ENCODE results near the gene MCC.
"Not testable (repeated sequence)": the region's sequence is repeated elsewhere in the genome, so short reads cannot be mapped to it uniquely, and the experiment has no call there.

Gene MCC

DNA sequence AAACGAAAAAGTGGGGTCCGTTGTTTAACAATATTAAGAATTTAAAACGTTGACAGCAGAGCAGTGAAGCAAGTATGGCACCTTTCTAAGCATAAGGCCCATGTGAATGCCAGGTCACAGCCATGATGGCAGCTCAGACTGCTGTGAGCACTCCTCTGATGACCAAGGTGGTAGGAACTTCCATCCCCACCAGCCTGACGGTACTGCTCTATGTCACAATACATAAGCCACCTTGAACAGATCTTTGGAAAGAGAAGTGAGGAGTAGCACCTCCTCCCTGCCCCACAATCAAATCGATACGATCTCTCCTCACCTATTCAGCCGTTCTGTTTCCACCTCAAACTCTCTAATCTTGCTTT, 405.7 kb downstream of the MCC start:
- Histone ChIP-seq H3K9me3 (ENCODE audit: severe bottlenecking) (no peaks in the 10 kb centered on the region), H3K27me3 (ENCODE audit: insufficient read depth, low read depth, severe bottlenecking) (no peaks in the 10 kb centered on the region), H3K27ac (peak overlapping the region; percentile 41), H3K36me3 (peaks cover 91% of the 10 kb centered on the region), H3K4me3 (ENCODE audit: low read depth, low read length) (no peak overlapping the region)
- no peak for DNase-seq
- TF ChIP-seq, protein P1, sequence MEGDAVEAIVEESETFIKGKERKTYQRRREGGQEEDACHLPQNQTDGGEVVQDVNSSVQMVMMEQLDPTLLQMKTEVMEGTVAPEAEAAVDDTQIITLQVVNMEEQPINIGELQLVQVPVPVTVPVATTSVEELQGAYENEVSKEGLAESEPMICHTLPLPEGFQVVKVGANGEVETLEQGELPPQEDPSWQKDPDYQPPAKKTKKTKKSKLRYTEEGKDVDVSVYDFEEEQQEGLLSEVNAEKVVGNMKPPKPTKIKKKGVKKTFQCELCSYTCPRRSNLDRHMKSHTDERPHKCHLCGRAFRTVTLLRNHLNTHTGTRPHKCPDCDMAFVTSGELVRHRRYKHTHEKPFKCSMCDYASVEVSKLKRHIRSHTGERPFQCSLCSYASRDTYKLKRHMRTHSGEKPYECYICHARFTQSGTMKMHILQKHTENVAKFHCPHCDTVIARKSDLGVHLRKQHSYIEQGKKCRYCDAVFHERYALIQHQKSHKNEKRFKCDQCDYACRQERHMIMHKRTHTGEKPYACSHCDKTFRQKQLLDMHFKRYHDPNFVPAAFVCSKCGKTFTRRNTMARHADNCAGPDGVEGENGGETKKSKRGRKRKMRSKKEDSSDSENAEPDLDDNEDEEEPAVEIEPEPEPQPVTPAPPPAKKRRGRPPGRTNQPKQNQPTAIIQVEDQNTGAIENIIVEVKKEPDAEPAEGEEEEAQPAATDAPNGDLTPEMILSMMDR (IDR thresholded peaks at IDR 0.05; ENCODE audit: low read depth, low read length): no peak

DNA sequence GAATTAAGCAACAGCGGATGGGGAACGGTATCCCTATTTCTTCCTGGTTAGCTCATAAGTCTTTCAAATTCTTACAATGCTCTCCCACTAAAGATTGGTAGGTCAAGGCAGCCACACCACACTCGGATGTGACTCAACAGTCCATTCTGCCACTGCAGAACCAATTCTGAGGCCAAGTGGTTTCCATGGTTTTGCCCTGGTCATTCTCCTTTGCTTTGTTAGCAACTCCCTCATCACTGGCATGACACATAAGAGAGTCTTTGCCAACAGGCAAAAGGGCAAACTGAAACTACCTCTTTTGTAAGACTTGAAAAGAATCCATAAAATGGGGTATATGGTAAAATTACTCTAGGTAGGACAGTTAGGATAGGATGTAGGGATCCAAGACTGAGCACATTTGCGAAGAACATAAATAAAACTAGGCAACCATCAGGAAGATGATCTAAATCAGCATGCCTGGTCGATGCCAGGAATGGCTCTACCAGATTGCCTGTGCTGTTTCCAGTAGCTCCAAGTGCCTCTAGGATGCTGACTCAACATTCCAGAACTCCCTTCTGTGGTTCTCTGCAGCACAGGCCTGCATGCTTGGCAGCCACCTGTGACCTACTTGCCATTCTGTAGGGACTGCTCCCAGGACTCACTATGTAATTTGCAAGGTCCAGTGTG, 406.2 kb downstream of the MCC start:
- TF ChIP-seq, protein P1 (IDR thresholded peaks at IDR 0.05; ENCODE audit: low read depth, low read length): no peak
- no peak for DNase-seq
- peak overlapping the region; percentile 41 for H3K27ac ChIP-seq
- no peak overlapping the region for H3K4me3 ChIP-seq (ENCODE audit: low read depth, low read length)
- H3K36me3 ChIP-seq: peaks cover 91% of the 10 kb centered on the region
- H3K27me3 ChIP-seq (ENCODE audit: insufficient read depth, low read depth, severe bottlenecking): no peaks in the 10 kb centered on the region
- H3K9me3 ChIP-seq (ENCODE audit: severe bottlenecking): no peaks in the 10 kb centered on the region

DNA sequence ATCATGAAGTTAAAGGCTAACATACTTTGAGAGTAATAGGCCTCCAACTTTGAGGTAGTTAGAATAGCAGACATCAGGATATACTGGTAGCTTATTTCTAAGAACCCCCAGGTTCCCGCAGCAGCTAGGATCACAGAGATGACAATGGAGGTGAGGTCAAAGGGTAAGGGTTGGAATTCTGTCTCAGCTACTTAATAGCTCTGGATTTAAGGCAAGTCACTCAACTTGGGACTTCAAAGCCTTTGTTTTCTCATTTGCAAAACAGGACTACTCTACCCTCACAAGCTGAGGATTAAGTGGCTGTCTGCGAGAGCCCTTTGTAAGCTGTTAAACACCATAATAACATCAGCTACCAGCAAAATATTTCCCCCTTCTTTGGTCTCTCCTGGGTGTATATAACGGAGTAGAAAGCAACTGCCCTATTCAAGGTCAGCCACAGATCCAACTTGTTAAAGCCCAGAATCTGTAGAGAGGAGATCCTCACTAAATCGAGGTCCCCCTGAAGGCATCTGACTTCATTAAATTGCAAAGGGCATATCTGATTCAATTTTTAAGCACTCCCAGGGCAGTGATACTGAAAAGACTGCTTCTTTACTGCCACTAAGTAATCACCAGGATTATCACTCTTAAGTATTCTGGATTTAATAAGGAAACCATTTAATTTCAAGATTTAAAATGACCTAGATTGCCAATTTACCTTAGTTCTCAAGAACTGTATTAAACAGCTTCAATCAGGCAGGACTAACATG, 407.0 kb downstream of the MCC start:
- Histone ChIP-seq H3K27ac (peak overlapping the region; percentile 41), H3K4me3 (ENCODE audit: low read depth, low read length) (no peak overlapping the region), H3K36me3 (peaks cover 90% of the 10 kb centered on the region), H3K9me3 (ENCODE audit: severe bottlenecking) (no peaks in the 10 kb centered on the region), H3K27me3 (ENCODE audit: insufficient read depth, low read depth, severe bottlenecking) (no peaks in the 10 kb centered on the region)
- DNase-seq: no peak
- TF ChIP-seq, protein P1 (IDR thresholded peaks at IDR 0.05; ENCODE audit: low read depth, low read length): no peak

DNA sequence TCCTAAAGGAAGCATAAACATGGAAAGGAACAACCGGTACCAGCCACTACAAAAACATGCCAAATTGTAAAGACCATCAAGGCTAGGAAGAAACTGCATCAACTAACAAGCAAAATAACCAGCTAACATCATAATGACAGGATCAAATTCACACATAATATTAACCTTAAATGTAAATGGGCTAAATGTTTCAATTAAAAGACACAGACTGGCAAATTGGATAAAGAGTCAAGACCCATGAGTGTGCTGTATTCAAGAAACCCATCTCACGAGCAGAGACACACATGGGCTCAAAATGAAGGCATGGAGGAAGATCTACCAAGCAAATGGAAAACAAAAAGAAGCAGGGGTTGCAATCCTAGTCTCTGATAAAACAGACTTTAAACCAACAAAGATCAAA, 411.6 kb downstream of the MCC start:
- not testable (repeated sequence) for H3K9me3 ChIP-seq (ENCODE audit: severe bottlenecking); DNase-seq; H3K27me3 ChIP-seq (ENCODE audit: insufficient read depth, low read depth, severe bottlenecking); H3K4me3 ChIP-seq (ENCODE audit: low read depth, low read length); H3K27ac ChIP-seq
- peaks cover 90% of the 10 kb centered on the region for H3K36me3 ChIP-seq

DNA sequence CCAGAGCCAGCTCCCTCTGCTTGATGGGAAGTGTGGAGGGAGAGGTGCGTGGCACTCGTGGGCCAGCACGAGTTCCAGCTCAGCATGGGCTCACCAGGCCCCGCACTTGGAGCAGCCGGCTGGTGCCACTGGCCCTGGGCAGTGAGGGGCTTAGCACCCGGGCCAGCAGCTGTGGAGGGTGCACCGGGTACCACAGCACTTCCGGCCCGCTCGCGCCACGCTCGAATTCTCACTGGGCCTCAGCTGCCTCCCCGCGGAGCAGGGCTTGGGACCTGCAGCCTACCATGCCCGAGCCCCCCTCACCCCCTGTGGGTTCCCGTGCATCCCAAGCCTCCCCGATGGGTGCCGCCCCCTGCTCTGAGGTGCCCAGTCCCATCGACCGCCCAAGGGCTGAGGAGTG, 413.2 kb downstream of the MCC start:
- no peaks in the 10 kb centered on the region for H3K9me3 ChIP-seq (ENCODE audit: severe bottlenecking)
- H3K4me3 ChIP-seq (ENCODE audit: low read depth, low read length): no peak overlapping the region
- H3K27ac ChIP-seq: no peak overlapping the region; the same call in 1 of the 2 replicates
- TF ChIP-seq, protein P1 (IDR thresholded peaks at IDR 0.05; ENCODE audit: low read depth, low read length): no peak
- H3K36me3 ChIP-seq: peaks cover 92% of the 10 kb centered on the region
- no peaks in the 10 kb centered on the region for H3K27me3 ChIP-seq (ENCODE audit: insufficient read depth, low read depth, severe bottlenecking)
- no peak for DNase-seq

DNA sequence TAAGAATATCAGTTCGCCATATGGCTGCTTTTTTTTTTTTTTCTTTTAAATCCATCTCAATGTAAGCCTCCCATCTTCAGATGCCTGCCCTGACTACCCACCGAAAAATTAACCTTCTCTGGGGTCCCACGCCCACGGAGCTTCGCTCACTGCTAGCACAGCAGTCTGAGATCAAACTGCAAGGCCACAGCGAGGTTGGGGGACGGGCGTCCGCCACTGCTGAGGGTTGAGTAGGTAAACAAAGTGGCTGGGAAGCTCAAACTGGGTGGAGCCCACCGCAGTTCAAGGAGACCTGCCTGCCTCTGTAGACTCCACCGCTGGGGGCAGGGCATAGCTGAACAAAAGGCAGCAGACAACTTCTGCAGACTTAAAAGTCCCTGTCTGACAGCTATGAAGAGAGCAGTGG, 414.6 kb downstream of the MCC start:
- not testable (repeated sequence) for H3K4me3 ChIP-seq (ENCODE audit: low read depth, low read length); H3K9me3 ChIP-seq (ENCODE audit: severe bottlenecking); DNase-seq; H3K27me3 ChIP-seq (ENCODE audit: insufficient read depth, low read depth, severe bottlenecking)
- Histone ChIP-seq H3K27ac (peak overlapping the region; percentile 52; the same call in 1 of the 2 replicates), H3K36me3 (peaks cover 93% of the 10 kb centered on the region)
